SK-N-SH (cell line): ENCODE results near the gene AP4B1. TPM values are rescaled to one million over a fixed set of nuclear protein-coding genes. Genes with fewer than 3 reads are reported as not detected.

Experiments used
- CTCF ChIA-PET: fragments of 300-600, 350-600 bp; formaldehyde crosslinking; extraction: SDS; loops from one replicate; lab custom pipeline; 2021; lab: Yijun Ruan, JAX
- POLR2A ChIA-PET: fragments of 350-600 bp; sonication (Branson Sonifier 250); formaldehyde crosslinking; extraction: SDS; loops from one replicate; lab custom pipeline; 2020; ENCODE audit warnings: antibody characterized with exemption, inconsistent platforms; lab: Yijun Ruan, JAX
- DNase-seq: peaks from one replicate; pipeline ENCODE4 v3.0.0; 2012
- H2AFZ ChIP-seq: fragments of 200-600 bp; sonication (generic); 2 replicates; pipeline ENCODE4 v1.8.1; 2016; ENCODE audit warnings: antibody characterized with exemption, mild to moderate bottlenecking, low read depth
- H3F3A ChIP-seq: fragments of 200-600 bp; sonication (generic); replicated peaks from 2 replicates; pipeline ENCODE3; 2016; ENCODE audit warnings: antibody characterized with exemption, mild to moderate bottlenecking; ENCODE audit not compliant: insufficient read depth
- H3K27ac ChIP-seq, 2 experiments: fragments of 200-500 bp in 1 of 2; fragments of 200-600 bp in 1 of 2; sonication (Bioruptor generic) in 1 of 2; sonication (generic), shearing (Covaris generic) in 1 of 2; 2 replicates each; pipeline versions ENCODE4 v1.5.1 to v1.6.1; 2014 to 2016; ENCODE audit warnings: low read depth in 2 of 2, inconsistent platforms in 1 of 2, low read length in 1 of 2, mild to moderate bottlenecking in 1 of 2, mixed read lengths in 1 of 2
- H3K27me3 ChIP-seq: fragments of 200-600 bp; sonication (generic), shearing (Covaris generic); 2 replicates; pipeline ENCODE4 v1.6.1; 2016; ENCODE audit warnings: mixed run types; ENCODE audit not compliant: insufficient read depth
- H3K36me3 ChIP-seq, 2 experiments: fragments of 200-500 bp in 1 of 2; fragments of 200-600 bp in 1 of 2; sonication (Bioruptor generic) in 1 of 2; sonication (generic) in 1 of 2; replicated peaks in 1 of 2; 2 replicates each; pipeline versions ENCODE3 to v1.5.1; 2014 to 2016; ENCODE audit warnings: low read length in 1 of 2, mild to moderate bottlenecking in 1 of 2; ENCODE audit not compliant: insufficient read depth in 2 of 2, control insufficient read depth in 1 of 2
- H3K4me1 ChIP-seq, 2 experiments: fragments of 200-500 bp in 1 of 2; fragments of 200-600 bp in 1 of 2; sonication (Bioruptor generic) in 1 of 2; sonication (generic), shearing (Covaris generic) in 1 of 2; 2 replicates each; pipeline versions ENCODE4 v1.5.1 to v1.6.1; 2014 to 2016; ENCODE audit warnings: low read depth in 1 of 2, low read length in 1 of 2, mixed run types in 1 of 2; ENCODE audit not compliant: insufficient read depth in 2 of 2, control insufficient read depth in 1 of 2
- H3K4me2 ChIP-seq: fragments of 200-600 bp; sonication (generic), shearing (Covaris generic); 2 replicates; pipeline ENCODE4 v1.6.1; 2017; ENCODE audit warnings: mixed run types
- H3K4me3 ChIP-seq, 2 experiments: fragments of 200-500 bp in 1 of 2; fragments of 200-600 bp in 1 of 2; sonication (Bioruptor generic) in 1 of 2; sonication (generic), shearing (Covaris generic) in 1 of 2; 2 replicates each; pipeline versions ENCODE4 v1.5.1 to v1.8.1; 2014 to 2016; ENCODE audit warnings: low read depth in 2 of 2, inconsistent platforms in 1 of 2, low read length in 1 of 2, mild to moderate bottlenecking in 1 of 2, mixed read lengths in 1 of 2, moderate library complexity in 1 of 2
- H3K79me2 ChIP-seq: fragments of 200-600 bp; sonication (generic); 2 replicates; pipeline ENCODE4 v1.8.1; 2017; ENCODE audit warnings: mild to moderate bottlenecking; ENCODE audit not compliant: insufficient read depth
- H3K9ac ChIP-seq: fragments of 200-600 bp; sonication (generic); 2 replicates; pipeline ENCODE4 v1.6.1; 2017; ENCODE audit warnings: mixed run types
- H3K9me2 ChIP-seq: fragments of 200-600 bp; sonication (generic); 2 replicates; pipeline ENCODE4 v1.6.1; 2017; ENCODE audit warnings: mixed run types
- H3K9me3 ChIP-seq: fragments of 200-600 bp; sonication (generic); 2 replicates; pipeline ENCODE4 v1.6.1; 2017; ENCODE audit warnings: mixed run types, mild to moderate bottlenecking, moderate library complexity
- H4K20me1 ChIP-seq: fragments of 200-600 bp; sonication (generic); 2 replicates; pipeline ENCODE4 v1.6.1; 2017; ENCODE audit warnings: mild to moderate bottlenecking, mixed run types; ENCODE audit not compliant: insufficient read depth
- ELF1 ChIP-seq: IDR thresholded peaks from 2 replicates; pipeline ENCODE4 v1.4.0; 2012
- FOXM1 ChIP-seq: IDR thresholded peaks from 2 replicates; pipeline ENCODE4 v1.4.0; 2012; ENCODE audit warnings: low read depth, mild to moderate bottlenecking
- MAX ChIP-seq: IDR thresholded peaks from 2 replicates; pipeline ENCODE4 v1.4.0; 2012; ENCODE audit warnings: low read depth
- MEF2A ChIP-seq: IDR thresholded peaks from 2 replicates; pipeline ENCODE4 v1.4.0; 2012; ENCODE audit warnings: low read depth, borderline replicate concordance
- RAD21 ChIP-seq: IDR thresholded peaks from 2 replicates; pipeline ENCODE4 v1.6.1; 2012; ENCODE audit warnings: mild to moderate bottlenecking, low read length
- RFX5 ChIP-seq: IDR thresholded peaks from 2 replicates; pipeline ENCODE4 v1.6.1; 2012; ENCODE audit warnings: mild to moderate bottlenecking, improper control_type of control experiment, low read length
- TAF1 ChIP-seq: IDR thresholded peaks from 2 replicates; pipeline ENCODE4 v1.6.1; 2012; ENCODE audit warnings: low read depth, mild to moderate bottlenecking, low read length, moderate library complexity, borderline replicate concordance
- WGBS: methylation state at CpG from one replicate; pipeline ENCODE4 v1.1.6; 2017; ENCODE audit warnings: low lambda C conversion rate; 5-methylcytosine and 5-hydroxymethylcytosine counted together
- polyA plus RNA-seq, 3 experiments: library from polyadenylated mRNA; depleted of rRNA; stranded (reverse); fragments of >200 nt; gene quantifications; 2 replicates each; pipeline ENCODE4 v1.2.3, GENCODE V29; 2012

AP4B1 gene
- polyA plus RNA-seq, 1 of the 3 experiments (the other 2 are of a cell fraction): 11.5 TPM

GRCh38 chr1:113849072-113849471 is 55.5 kb downstream of the AP4B1 start:
- Histone ChIP-seq H3K4me3 (no peak overlapping the region), H3K4me2 (no peak overlapping the region), H2AFZ (no peak overlapping the region), H3K4me1 (peaks cover 0 to 4% of the 10 kb centered on the region in 2 experiments; a peak in 1 of 4 replicates), H3K79me2 (no peaks in the 10 kb centered on the region), H3K36me3 (no peaks in the 10 kb centered on the region), H3K9ac (no peak overlapping the region), H3K27me3 (no peaks in the 10 kb centered on the region), H3K9me2 (no peaks in the 10 kb centered on the region), H4K20me1 (no peaks in the 10 kb centered on the region), H3K9me3 (peaks cover 11% of the 10 kb centered on the region), H3F3A (peaks cover 4% of the 10 kb centered on the region)
- no peak for DNase-seq
- ChIA-PET CTCF (interaction anchor here (0.5 kb wide), 1 partner anchor 1191 kb away, joined by 3 read pairs; no protein-coding TSS in a partner anchor), POLR2A (no interaction called here)
- TF ChIP-seq TAF1 (no peak), ELF1 (no peak), RFX5 (no peak), RAD21 (no peak), MAX (no peak), FOXM1 (no peak)
- TF ChIP-seq, all 33 proteins: peak for 0
- H3K27ac ChIP-seq: no peak overlapping the region

GRCh38 chr1:113846391-113847035 is 58.1 kb downstream of the AP4B1 start:
- no peak overlapping the region for H2AFZ ChIP-seq
- no peak for TF ChIP-seq MEF2A
- CTCF ChIA-PET: no interaction called here
- POLR2A ChIA-PET: no interaction called here
- H3K27ac ChIP-seq: no peak overlapping the region
- H3K79me2 ChIP-seq: no peaks in the 10 kb centered on the region
- no peaks in the 10 kb centered on the region for H3K9me2 ChIP-seq
- no peak overlapping the region for H3K4me2 ChIP-seq
- no peaks in the 10 kb centered on the region for H3K27me3 ChIP-seq
- WGBS: 36% methylated on average over 2 of the region's 2 CpGs
- peaks cover 11% of the 10 kb centered on the region for H3K9me3 ChIP-seq
- peaks cover 4% of the 10 kb centered on the region for H3F3A ChIP-seq
- no peak overlapping the region for H3K4me3 ChIP-seq
- DNase-seq: no peak
- H3K36me3 ChIP-seq: no peaks in the 10 kb centered on the region
- H3K4me1 ChIP-seq: peaks cover 0 to 4% of the 10 kb centered on the region in 2 experiments; a peak in 1 of 4 replicates
- no peak overlapping the region for H3K9ac ChIP-seq
- H4K20me1 ChIP-seq: no peaks in the 10 kb centered on the region

Other genes starting within 250 kb of the AP4B1 start
- 10.8 and 14.1 TPM in 2 replicates for gene PHTF1, start 145.3 kb downstream of the AP4B1 start, polyA plus RNA-seq (2012; rRNA removed)
- gene RSBN1, start 92.3 kb downstream of the AP4B1 start, polyA plus RNA-seq (2012; rRNA removed): 3.9 and 4.0 TPM in 2 replicates
- 0.12 and 0.16 TPM in 2 replicates for gene PTPN22, start 33.1 kb downstream of the AP4B1 start, polyA plus RNA-seq (2012; rRNA removed)
- 0.02 and 0.05 TPM in 2 replicates for gene BCL2L15, start 17.2 kb downstream of the AP4B1 start, polyA plus RNA-seq (2012; rRNA removed)
- 3.0 and 3.3 TPM in 2 replicates for gene DCLRE1B, start 527 bp upstream of the AP4B1 start, polyA plus RNA-seq (2012; rRNA removed)
- 7.1 and 10.1 TPM in 2 replicates for gene HIPK1, start 24.5 kb upstream of the AP4B1 start, polyA plus RNA-seq (2012; rRNA removed)
- 26.1 and 28.3 TPM in 2 replicates for gene OLFML3, start 74.7 kb upstream of the AP4B1 start, polyA plus RNA-seq (2012; rRNA removed)
- gene SYT6, start 249.1 kb upstream of the AP4B1 start, polyA plus RNA-seq (2012; rRNA removed): not detected in 2 replicates